Limb (tissue), 2 donors: ENCODE measurements around the gene STYXL1.
"Not testable (repeated sequence)": the region's sequence is repeated elsewhere in the genome, so short reads cannot be mapped to it uniquely, and the experiment has no call there.

ENCODE experiments used
- DNase-seq, 2 donors: peaks; one replicate each; pipeline ENCODE4 v3.0.0-alpha.2; 2016; ENCODE audit errors: extremely low spot score in 2 of 2

The STYXL1 gene

DNA sequence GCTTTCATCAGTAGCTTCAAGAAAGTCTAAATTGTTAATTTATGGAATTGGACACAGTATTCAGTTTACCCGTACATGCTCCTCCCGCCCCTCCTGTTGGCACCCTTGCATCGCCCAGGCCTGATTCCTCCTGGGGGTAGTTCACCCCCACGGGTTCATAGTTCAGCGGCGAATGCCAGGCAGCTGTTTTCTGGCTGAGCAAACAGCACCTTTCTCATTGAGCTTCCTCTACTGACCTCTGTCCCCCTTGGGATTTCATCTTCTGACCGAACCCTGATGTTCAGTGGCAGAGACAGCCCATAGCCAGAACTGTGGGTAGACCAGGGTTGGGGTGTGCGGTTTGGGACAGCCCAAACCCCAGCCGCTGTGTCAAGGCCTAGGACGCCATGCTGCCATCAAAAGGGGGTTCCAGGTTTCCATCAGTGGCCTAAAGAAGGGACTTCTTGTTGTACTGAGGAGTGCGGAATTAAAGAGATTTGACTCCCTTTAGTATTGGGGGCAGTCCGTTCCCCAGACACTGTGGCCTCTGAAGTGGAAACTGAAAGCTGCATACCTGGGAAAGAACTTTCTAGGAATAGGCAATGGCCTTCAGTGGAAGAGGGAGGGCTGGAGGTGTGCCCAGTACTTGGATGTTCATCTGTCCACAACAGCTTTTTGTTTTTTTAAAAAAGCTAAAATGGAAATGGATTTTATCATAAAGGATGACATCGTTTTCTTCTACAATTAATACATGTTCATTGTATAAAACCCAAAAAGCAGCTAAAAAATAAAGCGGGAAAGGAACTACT is 19.1 kb upstream of the STYXL1 start:
- no peak for DNase-seq

- no peak for DNase-seq
Observed at GRCh38 chr7:76065016-76065612, 17.3 kb upstream of the STYXL1 start.

- no peak for DNase-seq
Observed at GRCh38 chr7:76064208-76064970, 16.6 kb upstream of the STYXL1 start.

- peak in 1 of 2 donors; percentile 38 for DNase-seq
Observed at GRCh38 chr7:76063525-76063924, 15.7 kb upstream of the STYXL1 start.

- no peak for DNase-seq
Observed at GRCh38 chr7:76063114-76063513, 15.3 kb upstream of the STYXL1 start.

- no peak for DNase-seq
Observed at GRCh38 chr7:76062254-76062653, 14.5 kb upstream of the STYXL1 start.

DNA sequence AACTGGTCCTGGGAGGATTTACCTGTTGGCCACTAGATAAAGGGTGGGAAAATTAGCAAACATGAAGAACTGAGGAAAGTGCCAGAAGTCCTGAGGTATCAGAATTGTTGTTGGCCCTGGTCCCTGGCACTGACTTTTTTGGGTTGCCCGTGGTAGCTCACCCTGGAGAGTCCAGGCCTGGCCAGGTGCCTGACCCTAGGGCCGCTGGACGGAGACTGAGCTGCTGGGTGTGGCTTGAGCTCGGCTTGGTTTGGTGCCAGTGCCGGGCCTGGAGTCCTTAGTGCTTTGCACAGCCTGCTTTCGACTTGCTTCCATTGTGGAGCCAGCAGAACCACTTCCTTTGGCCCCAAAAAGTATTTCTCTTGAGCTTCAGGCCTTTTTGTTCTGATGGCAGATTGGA is 13.0 kb upstream of the STYXL1 start:
- DNase-seq, result no peak

DNA sequence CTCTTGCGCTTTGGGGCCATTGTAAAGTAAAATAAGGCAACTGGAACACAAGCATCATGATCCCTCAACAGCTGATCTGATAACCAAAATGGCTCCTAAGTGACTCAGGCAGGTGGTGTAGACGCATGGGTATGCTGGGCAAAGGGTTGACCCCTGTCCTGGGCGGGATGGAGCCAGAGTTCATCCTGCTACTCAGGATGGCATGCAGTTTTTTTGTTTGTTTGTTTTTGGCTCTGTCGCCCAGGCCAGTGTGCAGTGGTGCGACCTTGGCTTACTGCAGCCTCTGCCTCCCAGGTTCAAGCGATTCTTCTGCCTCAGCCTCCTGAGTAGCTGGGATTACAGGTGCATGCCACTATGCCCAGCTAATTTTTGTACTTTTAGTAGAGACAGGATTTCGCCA is 10.9 kb upstream of the STYXL1 start:
- DNase-seq, result not testable (repeated sequence)

DNA sequence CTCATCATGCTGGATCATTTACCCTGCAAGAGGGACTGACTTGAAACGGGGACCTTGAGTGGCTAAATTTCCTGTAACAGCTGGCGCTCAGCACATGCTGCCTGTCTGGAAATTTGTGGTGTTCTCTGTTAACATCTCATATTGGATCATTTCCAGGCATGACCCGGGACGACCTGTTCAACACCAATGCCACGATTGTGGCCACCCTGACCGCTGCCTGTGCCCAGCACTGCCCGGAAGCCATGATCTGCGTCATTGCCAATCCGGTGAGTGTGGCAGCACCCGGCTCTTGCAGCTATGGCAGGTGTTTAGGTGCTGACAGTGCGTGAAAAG is 10.0 kb upstream of the STYXL1 start:
- DNase-seq, result no peak

DNA sequence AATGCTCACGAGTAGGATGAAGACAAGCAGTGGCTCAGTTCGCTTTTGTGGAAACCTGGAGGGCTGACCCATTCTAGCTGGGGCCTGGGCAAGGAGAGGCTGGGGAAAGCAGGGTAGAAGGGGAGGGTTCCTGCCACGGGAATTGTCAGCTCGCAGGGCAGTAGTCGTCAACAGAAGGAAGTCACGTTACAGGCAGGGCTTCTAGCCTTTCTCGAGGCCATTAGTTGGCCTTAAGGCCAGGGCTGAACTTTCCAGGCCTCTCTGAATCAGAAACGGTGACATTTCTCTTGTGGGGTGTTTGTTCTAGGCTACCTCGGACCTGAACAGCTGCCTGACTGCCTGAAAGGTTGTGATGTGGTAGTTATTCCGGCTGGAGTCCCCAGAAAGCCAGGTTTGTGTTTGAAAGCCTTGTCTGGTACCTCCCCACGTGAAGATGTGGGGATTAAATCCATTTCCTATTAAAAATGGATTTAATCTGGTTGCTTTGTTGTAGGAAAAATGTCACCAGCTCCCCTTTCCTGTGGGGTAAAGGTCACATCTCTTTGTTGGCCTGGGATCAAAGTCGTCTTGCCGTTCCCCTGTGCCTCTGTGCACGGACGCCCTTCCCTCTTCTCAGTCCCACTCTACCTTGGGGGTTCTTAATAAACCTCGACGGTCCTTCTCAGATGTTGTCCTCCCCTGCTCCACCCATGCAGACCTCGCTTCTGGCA is 9.5 kb upstream of the STYXL1 start:
- no peak for DNase-seq

GRCh38 chr7:76056241-76056640 is 8.4 kb upstream of the STYXL1 start:
- DNase-seq, result no peak

- no peak for DNase-seq
Observed at GRCh38 chr7:76054123-76055120, 6.6 kb upstream of the STYXL1 start.

DNA sequence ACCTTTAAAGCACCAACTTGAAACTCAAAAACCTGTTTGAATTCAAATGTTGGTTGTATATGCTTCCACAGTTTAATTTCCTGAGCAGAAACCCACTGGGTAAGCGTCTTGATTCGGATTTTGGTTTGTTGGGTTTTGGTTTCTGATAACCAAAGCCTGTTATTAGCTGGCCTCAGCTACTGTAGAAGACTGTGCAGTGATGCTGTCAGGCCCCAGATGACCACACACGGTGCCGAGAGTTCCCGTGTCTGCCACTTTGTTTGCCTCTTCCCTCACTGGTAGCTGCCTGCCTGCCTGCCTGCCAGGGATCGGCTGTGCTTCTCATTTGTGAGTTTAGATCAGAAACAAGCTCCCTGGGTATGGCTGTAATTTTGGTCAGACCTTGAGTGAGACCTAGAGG is 5.7 kb upstream of the STYXL1 start:
- DNase-seq, result no peak

DNA sequence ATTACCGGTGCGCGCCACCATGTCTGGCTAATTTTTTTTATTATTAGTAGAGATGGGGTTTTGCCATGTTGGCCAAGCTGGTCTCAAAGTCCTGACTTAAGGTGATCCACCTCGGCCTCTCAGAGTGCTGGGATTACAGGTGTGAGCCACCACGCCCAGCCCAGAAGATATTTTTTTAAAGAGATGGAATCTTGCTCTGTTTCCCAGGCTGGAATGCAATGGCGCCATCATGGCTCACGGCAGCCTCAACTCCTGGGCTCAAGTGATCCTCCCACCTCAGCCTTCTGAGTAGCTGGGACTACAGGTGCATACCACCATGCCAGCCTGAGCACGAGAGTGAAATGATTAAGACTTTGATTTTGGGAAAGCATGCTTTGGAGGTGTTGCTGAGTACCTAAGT is 4.9 kb upstream of the STYXL1 start:
- DNase-seq, result not testable (repeated sequence)

DNA sequence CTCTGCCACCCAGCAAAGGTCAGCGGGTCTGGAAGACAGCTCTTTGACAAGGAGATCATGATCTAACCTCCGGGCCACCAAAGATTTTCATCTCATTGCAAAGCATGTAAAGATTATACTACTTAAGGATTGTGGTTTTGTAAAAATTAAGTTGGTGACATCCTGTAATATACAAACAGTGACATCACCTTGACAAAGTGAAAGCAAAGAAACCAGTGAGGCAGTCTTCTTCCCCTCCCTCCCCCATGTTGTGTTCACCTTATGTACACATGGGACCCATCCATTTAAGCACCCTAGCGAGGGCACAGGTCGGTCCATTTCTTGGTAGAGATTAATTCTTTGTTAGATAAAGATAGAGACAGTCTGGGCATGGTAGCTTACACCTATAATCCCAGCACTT is 4.0 kb upstream of the STYXL1 start:
- no peak for DNase-seq

DNA sequence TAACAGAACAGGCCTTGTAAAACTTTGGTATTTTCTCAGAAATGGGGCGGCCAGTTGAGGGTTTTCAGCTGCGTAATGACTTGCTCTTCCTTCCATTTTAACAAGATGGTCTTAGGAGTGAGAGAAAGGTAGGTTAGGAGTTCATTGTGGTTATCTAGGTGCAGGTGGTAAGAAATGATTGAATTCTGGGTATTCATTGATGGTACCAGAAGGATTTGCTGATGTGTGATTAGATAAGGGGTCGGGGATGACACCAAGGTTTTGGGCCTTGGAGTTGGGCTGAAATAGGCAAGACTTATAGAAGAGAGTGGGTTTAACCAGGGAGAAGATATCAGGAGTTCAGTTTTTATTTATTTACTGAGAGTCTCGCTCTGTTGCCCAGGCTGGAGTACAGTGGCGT is 2.7 kb upstream of the STYXL1 start:
- DNase-seq, result no peak

DNA sequence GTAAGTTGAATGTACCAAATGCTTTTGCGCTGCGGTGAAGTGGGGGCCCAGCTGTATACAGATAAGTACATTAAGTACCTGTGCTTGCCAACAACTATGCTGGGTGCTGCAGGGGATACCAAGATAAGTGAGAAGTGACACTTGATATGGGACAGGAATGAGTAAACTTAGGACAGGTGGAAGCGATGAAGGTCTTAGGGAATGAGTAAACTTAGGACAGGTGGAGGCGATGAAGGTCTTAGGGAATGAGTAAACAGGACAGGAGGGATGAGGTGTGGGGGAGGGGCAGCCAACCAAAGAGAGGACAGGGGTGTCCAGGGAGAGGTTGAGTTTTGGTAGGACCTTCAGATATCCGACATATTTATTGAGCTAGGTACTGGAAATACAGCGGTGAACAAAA is 1.5 kb upstream of the STYXL1 start:
- DNase-seq, result no peak

DNA sequence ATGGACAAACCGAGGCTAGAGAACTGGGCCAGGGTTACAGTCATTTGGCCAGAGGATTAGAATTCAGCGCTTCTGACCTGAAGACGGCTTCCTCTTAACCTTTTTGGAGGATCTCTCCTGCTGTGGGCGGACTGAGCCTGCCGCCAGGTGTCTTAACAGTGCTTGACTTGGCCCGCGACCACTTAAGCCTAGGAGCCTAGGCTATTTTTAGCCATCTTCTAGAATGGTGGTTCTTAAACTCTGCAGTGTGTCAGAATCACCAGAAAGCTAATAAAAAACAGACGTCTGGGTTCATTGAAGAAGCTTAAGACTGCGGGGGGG is 828 bp upstream of the STYXL1 start:
- DNase-seq, result peak in 1 of 2 donors; percentile 43

DNA sequence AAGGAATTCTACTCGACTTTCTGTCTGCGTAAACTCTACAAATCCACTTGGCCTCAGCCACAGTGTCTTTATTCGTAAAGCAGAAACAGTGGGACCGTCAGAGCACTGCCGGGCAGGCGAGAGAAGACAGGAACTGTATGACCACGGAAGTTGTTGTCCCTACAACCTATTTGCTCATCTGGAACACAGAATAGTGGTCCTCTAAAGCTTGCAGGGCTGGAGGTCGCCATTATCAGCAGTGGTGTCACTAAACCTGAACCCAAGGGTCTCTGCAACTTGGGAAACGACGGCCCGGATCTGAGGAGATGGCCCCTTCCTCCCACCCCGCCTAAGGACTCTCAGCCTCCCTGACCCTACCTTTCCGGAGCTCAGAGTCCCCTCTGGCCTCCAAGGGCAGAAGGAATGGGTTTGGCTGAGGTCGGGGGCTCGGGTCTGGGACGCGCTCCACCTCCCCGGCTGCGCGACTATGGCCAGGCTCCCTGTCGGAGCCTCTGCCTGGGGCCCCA is 442 bp downstream of the STYXL1 start:
- peak in 1 of 2 donors; percentile 38 for DNase-seq

GRCh38 chr7:76044375-76044865 is 3.4 kb downstream of the STYXL1 start:
- no peak for DNase-seq

DNA sequence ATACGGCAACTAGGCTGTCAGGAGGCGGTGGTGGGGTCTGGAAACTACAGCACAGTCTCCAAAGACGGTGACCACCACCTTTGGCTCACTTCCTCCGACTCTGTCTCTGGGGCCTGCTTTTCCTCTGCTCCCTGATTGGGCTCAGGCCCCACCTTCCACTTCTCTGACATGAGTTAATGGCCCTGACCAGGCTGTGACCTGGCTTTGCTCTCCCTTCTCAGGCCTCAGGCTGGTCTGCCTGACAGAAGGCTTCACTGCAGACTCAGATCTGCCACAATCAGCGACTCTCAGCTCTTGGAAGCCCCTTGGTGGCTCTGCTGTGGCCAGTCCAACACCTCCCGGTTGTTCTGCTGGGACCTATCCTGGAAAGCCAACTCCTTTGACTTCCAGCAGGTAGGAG is 7.7 kb downstream of the STYXL1 start:
- no peak for DNase-seq
